Measurements from ENCODE around the gene LMLN.

- no peak for TF ChIP-seq CTCF (IDR thresholded peaks at IDR 0.05)
- TF ChIP-seq ZFX (IDR thresholded peaks at IDR 0.05; ENCODE audit: borderline replicate concordance) = no peak
Measured at GRCh38 chr3:198027799-198028390, 67.9 kb downstream of the LMLN start.
